Measurements from ENCODE around the gene MBOAT2.
"Not testable (repeated sequence)": the region's sequence is repeated elsewhere in the genome, so short reads cannot be mapped to it uniquely, and the experiment has no call there.

Gene MBOAT2

DNA sequence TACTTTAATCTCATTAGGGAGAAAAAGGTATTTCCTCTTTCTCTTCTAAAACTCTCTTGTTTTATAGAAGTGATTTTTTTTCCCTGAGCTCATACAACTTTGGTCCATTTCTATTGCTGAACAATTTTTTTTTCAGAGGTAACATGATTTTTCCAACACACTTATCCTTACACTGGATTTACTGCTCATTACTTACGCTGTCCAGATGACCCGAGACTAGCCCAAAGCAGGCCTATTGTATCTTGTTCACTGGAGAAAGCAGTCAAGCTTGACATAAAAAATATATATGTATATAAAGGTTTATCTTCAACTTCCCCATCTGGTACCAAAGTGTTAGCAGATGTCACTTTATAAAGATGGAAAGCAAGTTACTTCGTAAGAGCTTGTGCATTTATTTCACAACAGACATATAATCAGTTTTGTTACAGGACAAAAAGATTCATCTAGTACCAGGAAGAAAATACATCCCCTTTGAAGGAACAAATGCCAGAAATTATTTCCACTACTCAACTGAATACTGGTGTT lies 95.7 kb downstream of the MBOAT2 start:
- in situ Hi-C loops (cut with MboI; ENCODE audit: low sequenced_read_pairs): no loop called here

DNA sequence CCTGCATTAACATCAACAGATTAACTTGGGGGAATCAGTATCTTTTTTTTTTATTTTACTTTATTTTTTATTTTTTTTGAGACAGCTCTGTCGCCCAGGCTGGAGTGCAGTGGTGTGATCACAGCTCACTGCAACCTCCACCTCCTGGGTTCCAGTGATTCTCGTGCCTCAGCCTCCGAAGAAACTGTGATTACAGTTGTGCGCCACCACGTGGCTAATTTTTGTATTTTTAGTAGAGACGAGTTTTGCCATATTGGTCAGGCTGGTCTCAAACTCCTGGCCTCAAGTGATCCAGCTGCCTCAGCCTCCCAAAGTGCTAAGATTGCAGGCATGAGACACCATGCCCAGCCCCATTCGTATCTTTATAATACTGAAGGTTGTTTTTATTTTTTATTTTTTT lies 99.6 kb downstream of the MBOAT2 start:
- in situ Hi-C loops (cut with MboI; ENCODE audit: low sequenced_read_pairs): not testable (repeated sequence)

DNA sequence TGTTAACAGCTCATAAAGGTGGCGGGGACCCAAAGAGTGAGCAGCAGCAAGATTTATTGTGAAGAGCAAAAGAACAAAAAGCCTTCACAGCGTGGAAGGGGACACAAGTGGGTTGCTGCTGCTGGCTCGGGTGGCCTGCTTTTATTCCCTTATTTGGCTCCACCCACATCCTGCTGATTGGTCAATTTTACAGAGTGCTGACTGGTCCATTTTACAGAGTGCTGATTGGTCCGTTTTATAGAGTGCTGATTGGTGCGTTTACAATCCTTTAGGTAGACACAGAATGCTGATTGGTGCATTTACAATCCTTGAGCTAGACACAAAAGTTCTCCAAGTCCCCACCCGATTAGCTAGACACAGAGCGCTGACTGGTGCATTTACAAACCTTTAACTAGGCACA lies 100.7 kb downstream of the MBOAT2 start:
- in situ Hi-C loops (cut with MboI; ENCODE audit: low sequenced_read_pairs): not testable (repeated sequence)

DNA sequence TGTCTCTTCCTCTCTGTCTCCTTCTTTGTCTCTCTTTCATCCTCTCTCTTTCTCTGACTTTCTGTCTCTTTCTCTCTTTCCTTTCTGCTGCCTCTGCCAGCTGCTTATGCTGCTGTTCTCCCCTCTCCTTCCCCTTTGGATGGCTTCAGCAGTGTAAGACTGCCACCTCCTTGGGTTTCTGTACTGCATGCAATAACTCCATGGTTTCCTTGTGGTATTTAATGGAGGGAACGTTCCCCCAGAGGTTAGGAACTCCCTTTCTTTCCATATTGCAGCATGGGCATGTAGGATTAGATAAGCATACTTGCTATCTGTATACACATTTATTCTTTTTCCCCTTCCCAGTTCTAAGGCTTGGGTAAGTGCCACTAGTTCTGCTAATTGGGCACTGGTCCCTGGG lies 106.3 kb downstream of the MBOAT2 start:
- in situ Hi-C loops (cut with MboI; ENCODE audit: low sequenced_read_pairs): not testable (repeated sequence)

DNA sequence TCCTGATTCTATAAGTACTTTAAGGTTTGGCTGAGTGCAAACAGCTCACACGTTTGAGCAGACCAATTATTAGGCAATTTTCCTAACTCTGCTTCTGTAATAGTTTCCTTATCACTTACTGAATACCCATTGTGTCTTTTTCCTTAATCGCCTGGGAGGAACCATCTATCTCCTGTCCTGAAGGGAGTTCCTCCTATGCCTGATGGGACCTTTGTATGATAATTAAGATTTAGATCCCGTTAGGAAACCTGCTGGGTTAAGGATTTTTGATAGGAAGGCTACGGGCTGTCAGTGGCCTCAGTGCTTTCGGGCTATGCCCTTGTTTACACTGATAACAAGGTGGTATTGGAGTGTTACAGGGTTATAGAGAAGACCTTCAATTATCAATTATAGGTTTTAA lies 106.8 kb downstream of the MBOAT2 start:
- in situ Hi-C loops (cut with MboI; ENCODE audit: low sequenced_read_pairs): not testable (repeated sequence)

DNA sequence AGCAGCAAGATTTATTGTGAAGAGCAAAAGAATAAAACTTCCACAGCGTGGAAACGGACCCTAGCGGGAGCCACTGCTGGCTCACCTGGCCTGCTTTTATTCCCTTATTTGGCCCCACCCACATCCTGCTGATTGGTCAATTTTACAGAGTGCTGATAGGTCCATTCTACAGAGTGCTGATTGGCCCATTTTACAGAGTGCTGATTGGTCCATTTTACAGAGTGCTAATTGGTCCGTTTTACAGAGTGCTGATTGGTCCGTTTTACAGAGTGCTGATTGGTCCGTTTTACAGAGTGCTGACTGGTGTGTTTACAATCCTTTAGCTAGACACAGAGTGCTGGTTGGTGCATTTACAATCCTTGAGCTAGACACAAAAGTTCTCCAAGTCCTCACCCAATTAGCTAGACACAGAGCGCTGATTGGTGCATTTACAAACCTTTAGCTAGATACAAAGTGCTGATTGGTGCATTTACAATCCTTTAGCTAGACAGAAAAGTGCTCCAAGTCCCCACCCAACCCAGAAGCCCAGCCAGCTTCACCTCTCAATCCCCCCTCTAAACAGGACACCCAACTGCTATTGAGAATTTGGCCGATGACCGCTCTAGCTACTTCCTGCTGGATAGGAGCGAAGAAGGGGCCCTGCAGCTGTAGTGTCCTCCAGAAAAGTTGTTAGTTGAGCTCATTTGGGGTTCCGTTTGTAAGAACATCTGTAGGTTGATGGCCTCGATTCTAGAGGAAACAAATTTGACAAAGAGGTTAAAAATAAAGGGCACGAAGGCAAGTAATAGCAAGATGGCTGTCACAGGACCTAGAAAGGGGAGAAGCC lies 108.2 kb downstream of the MBOAT2 start:
- in situ Hi-C loops (cut with MboI; ENCODE audit: low sequenced_read_pairs): not testable (repeated sequence)

DNA sequence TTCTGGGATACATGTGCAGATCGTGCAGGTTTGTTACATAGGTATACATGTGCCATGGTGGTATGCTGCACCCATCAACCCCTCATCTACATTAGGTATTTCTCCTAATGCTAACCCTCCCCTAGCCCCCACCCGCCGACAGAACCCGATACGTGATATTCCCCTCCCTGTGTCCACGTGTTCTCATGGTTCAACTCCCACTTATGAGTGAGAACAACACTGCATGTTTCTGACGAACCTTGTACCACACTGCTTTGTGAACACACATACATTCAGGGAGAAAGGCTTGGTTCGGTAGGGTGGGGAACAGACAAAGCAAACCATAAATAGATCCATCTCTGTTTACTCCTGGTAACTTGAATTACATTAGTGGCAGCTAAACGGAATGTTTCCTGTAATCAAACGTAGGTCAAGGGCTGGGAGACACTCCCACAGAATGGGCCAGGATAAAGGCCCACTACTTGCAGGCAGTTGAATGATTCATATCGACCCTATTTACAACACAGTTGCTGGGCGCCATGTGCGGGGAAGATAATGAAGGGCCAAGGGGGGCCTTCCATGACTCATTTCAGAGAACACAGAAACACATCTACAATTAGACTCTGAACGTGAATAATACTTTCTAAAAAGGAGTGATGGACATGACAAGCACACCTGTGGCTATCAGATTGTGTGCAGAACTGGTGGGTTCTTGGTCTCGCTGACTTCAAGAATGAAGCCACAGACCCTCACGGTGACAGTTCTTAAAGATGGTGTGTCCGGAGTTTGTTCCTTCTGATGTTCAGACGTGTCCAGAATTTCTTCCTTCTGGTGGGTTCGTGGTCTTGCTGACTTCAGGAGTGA lies 109.3 kb downstream of the MBOAT2 start:
- in situ Hi-C loops (cut with MboI; ENCODE audit: low sequenced_read_pairs): no loop called here

DNA sequence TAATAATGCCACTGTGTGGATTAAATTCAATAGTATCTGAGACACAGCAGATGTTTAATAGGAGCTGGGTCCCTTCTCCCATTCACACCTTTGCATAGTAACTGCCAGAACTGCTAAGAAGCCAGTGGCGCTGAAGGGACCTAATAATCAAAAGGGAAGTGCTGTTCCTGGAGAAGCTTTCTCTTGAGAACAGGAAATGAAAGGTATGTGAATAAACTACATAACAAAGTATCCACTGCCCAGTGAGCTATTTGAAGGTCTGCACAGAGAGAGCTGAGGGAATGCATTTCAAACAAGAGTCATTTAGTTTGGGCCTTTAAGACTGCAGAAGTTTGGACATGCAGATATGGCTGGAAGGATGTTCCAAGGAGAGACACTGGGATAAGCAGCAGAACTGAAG lies 110.0 kb downstream of the MBOAT2 start:
- in situ Hi-C loops (cut with MboI; ENCODE audit: low sequenced_read_pairs): no loop called here

DNA sequence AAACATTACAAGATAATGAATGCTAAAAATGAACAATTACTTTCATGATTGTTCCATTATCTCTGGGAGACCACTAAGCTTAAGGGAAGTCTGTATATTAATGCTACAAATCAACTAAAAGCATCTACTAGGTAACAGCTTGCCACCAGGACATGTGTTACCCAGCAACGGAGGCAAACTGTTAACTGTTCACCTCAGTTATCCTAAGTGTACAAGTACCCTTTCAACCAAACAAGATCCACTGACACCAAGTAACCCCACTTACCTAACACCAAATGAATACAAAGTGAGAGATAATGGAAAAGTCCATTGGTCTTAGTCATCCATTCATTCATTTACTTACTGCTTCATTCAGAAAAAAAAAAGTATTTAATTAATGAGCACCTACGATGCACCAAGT lies 111.4 kb downstream of the MBOAT2 start:
- in situ Hi-C loops (cut with MboI; ENCODE audit: low sequenced_read_pairs): no loop called here

DNA sequence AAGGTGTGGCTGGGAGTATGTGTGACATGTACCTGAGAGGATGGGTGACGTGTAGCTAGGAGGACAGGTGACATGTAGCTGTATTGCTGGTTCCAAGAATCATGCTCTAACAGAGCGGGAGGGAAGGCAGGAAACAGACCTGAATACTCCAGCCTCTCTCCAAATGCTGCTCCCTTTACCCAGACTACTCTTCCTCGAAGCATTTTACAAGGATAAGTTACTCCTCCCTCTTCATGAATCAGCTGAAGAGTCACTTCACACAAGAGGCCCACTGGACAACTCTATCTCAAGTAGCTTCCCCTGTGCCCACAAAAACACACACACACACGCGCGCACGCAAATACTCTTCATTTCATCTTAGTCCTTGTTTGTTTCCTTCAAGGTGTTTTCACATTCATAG lies 113.5 kb downstream of the MBOAT2 start:
- in situ Hi-C loops (cut with MboI; ENCODE audit: low sequenced_read_pairs): no loop called here

DNA sequence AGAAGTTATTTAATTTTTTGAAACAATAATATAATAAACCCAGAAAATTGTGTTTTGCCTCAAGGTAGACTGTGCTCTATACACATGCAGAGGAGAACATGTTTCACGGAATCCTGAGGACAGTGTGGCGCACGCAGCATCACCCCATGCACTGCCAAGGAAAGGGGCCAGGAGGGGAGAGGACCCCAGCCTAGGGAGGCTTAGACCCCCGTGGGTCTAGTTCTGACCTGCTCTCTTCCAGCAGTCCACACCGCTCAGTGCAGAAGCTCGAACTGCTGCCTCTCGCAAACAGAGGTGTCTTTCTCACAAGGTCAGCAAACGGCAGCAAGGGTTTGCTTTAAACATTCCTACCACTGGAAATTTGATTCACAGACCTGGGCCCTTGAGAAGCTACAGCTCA lies 114.5 kb downstream of the MBOAT2 start:
- in situ Hi-C loops (cut with MboI; ENCODE audit: low sequenced_read_pairs): no loop called here

DNA sequence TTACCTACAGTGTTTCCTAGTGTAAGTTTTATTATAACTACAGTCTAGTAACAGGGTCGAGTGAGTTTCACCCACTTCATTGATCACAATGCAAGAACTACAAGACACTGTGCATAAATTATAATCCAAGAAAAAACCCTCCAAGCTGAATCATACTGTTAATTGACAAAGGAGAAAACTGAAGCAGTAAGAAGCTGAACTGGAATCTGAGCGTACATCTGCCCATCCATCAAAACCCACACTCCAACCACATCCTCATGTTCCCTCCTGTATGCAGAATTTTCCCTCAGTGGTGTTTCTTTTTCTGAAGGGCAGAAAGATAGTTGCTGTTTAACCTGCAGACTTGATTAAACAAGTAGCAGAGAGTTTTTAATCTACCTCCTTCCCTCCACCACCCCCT lies 116.6 kb downstream of the MBOAT2 start:
- in situ Hi-C loops (cut with MboI; ENCODE audit: low sequenced_read_pairs): no loop called here

DNA sequence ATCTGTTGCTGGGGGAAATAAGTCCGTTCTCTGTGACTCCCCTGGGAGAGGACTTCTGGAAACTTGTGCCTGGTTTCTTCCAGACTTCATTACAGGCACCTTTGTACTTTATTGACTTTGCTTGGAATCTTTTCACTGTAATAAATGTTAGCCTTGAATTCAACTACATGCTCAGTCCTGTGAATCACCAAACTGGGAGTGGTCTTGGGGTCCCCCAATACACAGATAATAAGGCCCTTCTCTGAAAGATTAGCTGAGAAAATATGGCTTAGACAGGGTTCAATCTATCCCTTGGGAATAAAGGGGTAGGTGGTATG lies 117.3 kb downstream of the MBOAT2 start:
- in situ Hi-C loops (cut with MboI; ENCODE audit: low sequenced_read_pairs): no loop called here

DNA sequence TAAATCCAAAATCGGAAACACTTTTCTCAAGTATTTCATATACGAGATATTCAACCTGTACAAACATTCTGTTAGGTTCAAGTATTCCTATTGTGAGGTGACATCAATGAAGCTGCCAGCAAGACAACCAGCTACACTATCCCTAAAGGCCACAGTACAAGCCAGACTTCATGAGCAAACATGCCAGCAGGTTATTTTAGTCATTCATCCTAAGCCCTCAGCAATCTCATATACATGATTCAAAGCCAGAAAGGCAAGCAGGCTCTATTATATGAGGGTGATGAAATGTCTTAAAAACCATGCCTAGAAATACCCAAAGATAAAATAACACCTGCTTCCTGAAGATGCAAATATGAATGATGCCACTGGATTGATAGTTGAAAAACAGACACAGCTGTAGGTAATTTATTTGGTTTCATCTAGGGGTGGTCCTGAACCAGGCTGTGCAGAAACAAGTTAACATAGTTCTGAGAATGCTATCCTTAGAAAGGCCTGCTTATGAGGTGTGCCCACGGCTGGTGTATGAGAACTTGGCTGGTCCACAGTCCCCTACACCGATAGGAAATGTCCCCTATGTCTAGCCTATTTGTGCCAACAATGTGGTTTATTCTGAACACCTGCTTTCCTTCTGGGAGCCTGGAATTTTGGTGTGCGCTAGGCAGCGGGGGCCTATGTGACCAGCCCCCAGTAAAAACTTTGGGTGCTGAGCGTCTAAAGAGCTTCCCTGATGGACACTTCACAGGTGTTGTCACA lies 117.9 kb downstream of the MBOAT2 start:
- in situ Hi-C loops (cut with MboI; ENCODE audit: low sequenced_read_pairs): no loop called here

DNA sequence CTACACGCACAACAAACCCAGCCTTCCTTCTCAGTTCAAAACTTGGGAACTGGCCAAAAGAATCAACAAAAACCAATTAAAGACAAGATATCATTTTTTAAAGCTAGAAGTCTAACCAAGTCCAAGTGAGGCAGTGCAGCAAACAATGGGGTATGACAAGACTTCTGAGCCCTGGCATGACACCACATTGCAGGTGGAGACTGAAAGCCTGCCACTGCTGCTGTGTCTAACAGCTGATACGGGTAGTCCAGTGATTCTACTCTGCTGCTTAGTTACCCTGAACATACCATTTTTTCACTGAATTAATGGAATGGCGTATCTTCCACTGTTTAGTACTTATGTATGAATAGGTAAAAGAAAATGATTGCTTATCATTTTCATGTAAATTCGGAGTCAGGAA lies 118.7 kb downstream of the MBOAT2 start:
- in situ Hi-C loops (cut with MboI; ENCODE audit: low sequenced_read_pairs): no loop called here

DNA sequence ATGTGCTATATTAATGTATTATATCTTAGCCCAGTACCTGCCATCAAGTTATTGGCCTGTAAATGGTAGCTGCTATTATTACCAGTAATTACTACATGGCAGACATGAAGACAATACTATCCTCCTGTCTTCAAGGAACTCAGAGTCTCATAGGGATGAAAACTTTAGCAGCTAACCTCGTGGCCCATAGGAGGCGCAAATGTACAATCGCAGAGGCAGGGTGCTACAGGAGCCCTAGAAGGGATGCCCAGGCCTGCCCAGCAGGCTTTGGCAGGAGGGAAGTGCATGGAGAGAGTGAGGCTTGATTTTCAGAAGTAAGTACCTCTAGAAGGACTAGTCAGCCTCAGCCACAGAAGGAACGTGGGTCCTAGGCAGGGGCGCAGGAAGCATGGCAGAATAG lies 121.4 kb downstream of the MBOAT2 start:
- in situ Hi-C loops (cut with MboI; ENCODE audit: low sequenced_read_pairs): no loop called here

DNA sequence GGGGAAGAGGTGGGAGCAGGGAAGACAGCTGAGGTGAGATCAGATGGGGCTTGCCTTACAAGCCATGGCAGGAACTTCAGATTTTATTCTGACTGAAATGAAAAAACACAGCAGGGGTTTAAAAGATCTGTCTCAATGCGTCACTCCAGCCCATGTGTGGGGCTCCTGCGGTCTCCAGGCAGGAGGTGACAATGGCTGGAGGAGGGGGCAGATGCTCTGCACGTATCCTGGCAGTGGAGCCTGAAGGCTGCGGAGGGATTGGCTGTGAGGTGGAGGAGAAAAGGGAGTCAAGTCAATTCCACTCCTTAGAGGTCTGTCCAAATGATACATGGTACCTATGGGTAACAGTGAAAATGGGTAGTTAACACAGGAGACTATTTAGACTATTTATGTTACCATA lies 125.6 kb downstream of the MBOAT2 start:
- in situ Hi-C loops (cut with MboI; ENCODE audit: low sequenced_read_pairs): no loop called here

DNA sequence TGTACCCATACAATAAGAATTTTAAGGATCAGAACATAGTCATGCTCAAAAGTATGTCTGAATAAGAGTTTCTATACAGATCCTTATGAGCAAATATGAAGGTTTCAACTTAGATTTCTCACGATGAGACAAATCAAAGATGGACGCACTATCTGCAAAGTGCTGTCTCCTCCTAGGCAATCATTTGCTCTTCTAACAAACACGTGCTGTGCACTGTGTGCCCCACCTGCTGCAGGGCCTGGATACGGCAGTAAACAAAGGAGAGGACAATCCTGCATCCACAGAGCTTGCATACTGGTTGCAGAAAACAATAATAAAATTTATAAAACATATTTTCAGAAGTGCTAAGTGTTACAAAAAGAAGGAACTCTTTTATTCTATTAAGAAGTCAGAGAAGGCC lies 126.2 kb downstream of the MBOAT2 start:
- in situ Hi-C loops (cut with MboI; ENCODE audit: low sequenced_read_pairs): no loop called here

DNA sequence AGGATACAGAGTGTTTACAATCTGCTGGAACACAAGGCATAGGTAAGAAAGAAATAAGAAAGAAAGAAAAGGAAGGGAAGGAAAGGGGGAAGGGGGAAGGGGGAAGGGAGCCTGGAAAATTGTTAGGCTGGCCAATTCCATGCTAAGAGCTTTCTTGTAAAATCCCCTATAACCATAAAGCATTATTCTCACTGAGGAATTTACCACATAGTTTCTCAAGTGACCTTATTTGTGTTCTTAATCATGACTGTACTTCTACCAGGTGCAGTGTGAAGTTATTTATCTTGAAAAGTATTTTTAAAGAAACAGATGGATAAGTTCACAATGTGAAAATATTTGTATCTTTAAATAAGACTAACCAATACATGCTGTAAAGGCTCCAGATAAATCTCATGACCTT lies 126.9 kb downstream of the MBOAT2 start:
- in situ Hi-C loops (cut with MboI; ENCODE audit: low sequenced_read_pairs): no loop called here

DNA sequence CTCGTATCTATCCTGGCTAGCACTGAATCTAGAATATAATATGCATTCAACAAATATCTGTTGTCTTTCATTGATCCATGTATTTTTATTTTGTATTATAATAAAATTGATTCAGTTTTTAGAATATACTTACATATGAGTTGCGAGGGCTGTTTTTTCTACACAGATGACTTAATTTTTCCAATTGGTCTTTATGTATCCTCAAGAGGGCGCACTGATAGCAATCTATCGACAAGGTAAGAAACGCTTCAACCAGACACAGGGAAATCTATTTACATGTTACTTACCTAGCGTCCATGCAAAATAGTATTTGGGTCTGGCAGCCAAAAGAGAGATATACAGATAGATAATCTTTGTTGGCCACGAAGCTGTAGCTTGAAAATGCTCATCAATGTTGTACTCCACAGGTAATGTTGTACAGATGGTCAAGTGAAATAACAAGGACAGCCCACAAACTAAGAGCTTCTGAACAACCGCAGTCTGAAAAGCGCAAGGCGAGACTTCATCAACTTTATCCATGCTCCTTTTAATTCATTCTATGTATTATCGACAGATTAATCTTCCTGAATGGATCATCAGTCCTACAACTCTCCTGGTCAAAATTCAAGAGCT lies 130.6 kb downstream of the MBOAT2 start:
- in situ Hi-C loops (cut with MboI; ENCODE audit: low sequenced_read_pairs): no loop called here

DNA sequence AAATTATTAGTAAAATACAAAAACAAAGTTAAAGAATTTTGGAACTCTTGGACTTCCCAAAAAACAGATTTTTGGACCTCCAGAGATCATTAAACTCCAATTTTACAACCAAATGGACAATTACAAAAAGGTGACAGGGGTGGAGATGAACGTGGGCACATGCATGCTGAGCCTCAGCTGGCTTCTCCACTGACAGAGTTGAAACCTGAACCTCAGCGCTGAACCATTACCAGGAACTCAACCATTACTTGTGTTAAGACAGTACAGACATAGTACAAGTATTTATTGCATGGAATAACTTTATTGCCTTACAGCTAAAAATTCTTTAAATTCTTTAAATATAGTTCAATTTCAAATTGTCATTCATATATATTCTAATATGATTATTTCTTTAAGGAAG lies 133.0 kb downstream of the MBOAT2 start:
- in situ Hi-C loops (cut with MboI; ENCODE audit: low sequenced_read_pairs): no loop called here
